SK-N-SH treated with all-trans-retinoic acid at 6 μM for 48 hours (cell line): ENCODE results near the gene KDM2B.

Experiments
- BACH2 ChIP-seq: fragments of 250-450 bp; sonication (Bioruptor Pico); IDR thresholded peaks from 2 replicates; pipeline ENCODE4 v1.9.0; 2021; ENCODE audit warnings: mild to moderate bottlenecking, borderline replicate concordance
- ZFP3 ChIP-seq: fragments of 250-450 bp; sonication (Bioruptor Pico); IDR thresholded peaks from 2 replicates; pipeline ENCODE4 v1.5.0; 2020; ENCODE audit warnings: mild to moderate bottlenecking, moderate library complexity
- TF ChIP-seq, protein P1 (sequence below): fragments of 250-450 bp; sonication (Bioruptor Pico); IDR thresholded peaks from 2 replicates; pipeline ENCODE4 v1.8.0; 2020; ENCODE audit warnings: mild to moderate bottlenecking, moderate library complexity, borderline replicate concordance

DNA sequence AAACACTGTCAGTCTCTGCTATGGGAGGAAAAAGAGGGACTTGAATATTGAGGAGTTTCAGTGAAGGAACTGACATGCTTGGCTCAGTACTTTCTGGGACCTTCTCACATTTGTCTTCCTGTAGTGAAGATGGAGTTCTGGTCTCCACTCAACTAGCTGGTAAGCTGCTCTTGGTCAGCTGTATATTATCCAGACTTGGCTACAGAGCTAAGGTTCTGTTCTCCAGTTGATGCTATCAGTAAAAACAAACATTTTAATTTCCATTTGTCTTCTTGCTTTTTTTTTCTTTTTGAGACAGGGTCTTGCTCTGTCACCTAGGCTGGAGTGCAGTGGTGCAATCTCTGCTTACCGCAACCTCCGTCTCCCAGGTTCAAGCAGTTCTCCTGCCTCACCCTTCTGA lies 175.6 kb downstream of the KDM2B start:
- TF ChIP-seq, protein P1, sequence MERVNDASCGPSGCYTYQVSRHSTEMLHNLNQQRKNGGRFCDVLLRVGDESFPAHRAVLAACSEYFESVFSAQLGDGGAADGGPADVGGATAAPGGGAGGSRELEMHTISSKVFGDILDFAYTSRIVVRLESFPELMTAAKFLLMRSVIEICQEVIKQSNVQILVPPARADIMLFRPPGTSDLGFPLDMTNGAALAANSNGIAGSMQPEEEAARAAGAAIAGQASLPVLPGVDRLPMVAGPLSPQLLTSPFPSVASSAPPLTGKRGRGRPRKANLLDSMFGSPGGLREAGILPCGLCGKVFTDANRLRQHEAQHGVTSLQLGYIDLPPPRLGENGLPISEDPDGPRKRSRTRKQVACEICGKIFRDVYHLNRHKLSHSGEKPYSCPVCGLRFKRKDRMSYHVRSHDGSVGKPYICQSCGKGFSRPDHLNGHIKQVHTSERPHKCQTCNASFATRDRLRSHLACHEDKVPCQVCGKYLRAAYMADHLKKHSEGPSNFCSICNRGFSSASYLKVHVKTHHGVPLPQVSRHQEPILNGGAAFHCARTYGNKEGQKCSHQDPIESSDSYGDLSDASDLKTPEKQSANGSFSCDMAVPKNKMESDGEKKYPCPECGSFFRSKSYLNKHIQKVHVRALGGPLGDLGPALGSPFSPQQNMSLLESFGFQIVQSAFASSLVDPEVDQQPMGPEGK (CRISPR knock-in tag) = no peak
- TF ChIP-seq BACH2 (CRISPR knock-in tag) (no peak), ZFP3 (CRISPR knock-in tag) (no peak)
